ENCODE measurements around the gene PDLIM7.

DNA sequence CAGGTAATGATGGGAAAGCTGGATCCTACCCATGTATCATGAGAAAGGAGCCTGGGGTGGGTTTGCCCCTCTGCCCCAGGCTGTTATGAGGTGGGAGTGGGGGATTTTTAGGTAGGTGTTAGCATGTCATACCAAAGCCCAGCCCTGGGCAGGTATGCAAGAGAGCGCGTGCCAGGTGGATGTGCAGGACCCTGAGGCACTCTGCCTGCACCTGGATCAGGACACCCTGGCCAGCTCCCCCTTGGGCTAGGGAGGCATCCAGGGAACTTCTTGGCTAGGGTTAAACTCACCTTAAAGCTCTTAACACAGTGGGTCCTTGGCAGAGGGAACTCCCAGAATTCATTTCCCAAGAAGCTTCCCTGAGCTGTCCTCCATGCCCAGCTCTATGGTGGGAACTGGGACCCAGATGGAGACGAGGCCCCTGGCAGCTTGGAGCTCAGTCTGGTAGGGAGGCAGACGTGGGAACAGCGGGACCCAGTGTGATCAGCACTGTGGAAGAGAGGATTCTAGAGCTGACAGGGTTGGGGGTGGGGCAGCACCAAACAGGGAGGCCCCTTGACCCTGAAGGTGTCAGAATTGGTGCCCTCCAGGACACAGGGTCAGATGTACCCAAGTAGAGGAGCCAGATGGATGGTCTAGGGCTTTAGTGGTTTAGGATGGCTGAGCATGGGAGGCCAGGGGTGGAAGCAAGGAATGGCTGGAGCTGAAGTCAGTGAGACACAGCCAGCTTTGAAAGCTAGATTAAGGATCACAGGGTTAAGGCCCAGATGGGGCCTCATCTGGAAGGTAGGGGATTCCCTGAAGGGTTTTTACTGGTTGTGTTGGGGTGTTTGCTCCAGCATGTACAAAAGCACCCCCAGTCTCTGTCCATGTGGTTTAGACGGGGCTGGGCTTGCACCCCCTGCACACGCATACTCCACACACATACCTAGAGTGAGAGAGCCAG, 53.0 kb downstream of the PDLIM7 start:
- TF ChIP-seq, protein P1, sequence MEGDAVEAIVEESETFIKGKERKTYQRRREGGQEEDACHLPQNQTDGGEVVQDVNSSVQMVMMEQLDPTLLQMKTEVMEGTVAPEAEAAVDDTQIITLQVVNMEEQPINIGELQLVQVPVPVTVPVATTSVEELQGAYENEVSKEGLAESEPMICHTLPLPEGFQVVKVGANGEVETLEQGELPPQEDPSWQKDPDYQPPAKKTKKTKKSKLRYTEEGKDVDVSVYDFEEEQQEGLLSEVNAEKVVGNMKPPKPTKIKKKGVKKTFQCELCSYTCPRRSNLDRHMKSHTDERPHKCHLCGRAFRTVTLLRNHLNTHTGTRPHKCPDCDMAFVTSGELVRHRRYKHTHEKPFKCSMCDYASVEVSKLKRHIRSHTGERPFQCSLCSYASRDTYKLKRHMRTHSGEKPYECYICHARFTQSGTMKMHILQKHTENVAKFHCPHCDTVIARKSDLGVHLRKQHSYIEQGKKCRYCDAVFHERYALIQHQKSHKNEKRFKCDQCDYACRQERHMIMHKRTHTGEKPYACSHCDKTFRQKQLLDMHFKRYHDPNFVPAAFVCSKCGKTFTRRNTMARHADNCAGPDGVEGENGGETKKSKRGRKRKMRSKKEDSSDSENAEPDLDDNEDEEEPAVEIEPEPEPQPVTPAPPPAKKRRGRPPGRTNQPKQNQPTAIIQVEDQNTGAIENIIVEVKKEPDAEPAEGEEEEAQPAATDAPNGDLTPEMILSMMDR (IDR thresholded peaks at IDR 0.05) = no peak
- no peak for TF ChIP-seq ZFX (IDR thresholded peaks at IDR 0.05; ENCODE audit: borderline replicate concordance)
